ENCODE data around the gene MIOS.
"Not testable (repeated sequence)": the region's sequence is repeated elsewhere in the genome, so short reads cannot be mapped to it uniquely, and the experiment has no call there.

Gene MIOS

DNA sequence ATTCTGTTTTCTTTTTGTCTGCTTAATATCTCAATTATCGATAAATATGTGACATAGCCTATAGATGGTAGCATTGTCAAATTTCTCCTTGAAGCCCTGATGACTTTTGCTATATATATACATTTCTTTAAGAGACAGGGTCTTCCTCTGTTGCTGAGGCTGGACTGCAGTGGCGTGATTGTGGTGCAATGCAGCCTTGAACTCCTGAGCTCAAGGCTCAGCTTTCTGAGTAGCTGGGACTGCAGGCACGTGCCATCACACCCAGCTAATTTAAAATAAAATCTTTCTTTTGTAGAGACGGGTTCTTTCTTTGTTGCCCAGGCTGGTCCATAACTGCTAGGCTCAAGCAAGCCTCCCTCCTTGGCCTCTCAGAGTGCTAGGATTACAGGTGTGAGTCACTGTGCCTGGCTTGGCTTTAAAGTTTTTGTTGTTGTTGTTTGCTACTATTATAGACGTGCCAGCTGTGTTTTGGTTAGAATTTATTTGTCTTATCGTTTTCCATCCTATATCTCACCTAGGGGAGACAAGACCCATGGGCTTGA is 80.9 kb downstream of the MIOS start:
- no peak for DNase-seq (ENCODE audit: low spot score)

GRCh38 chr7:7650682-7651206 is 84.1 kb downstream of the MIOS start:
- no peak for DNase-seq (ENCODE audit: low spot score)

DNA sequence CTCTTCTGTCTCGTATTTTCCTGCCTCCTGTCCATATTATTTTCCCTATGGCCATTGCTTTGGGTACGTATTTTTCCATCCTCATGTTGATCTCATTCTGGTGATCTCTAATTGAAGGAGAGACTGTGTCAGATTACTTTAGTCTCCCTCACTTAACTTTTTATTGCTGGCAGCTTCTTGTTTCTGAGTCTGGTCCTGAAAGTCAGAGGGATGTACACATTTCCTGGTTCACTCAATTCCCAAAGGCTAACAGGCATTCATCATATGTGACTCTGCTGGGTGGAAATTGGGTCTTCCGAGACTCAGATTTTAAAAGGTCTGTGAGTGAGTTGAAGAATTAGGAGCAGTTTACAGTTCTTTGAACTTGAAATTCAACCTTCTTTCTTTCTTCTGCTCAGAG is 84.8 kb downstream of the MIOS start:
- DNase-seq (ENCODE audit: low spot score), result no peak

GRCh38 chr7:7652798-7653540 is 86.3 kb downstream of the MIOS start:
- no peak for DNase-seq (ENCODE audit: low spot score)

- no peak for DNase-seq (ENCODE audit: low spot score)
Observed at GRCh38 chr7:7653593-7654187, 87.0 kb downstream of the MIOS start.

GRCh38 chr7:7654964-7655715 is 88.5 kb downstream of the MIOS start:
- DNase-seq (ENCODE audit: low spot score), result no peak

GRCh38 chr7:7656459-7656858 is 89.8 kb downstream of the MIOS start:
- DNase-seq (ENCODE audit: low spot score), result not testable (repeated sequence)
